Stimulated activated effector memory CD8-positive, alpha-beta T cell treated with anti-CD3 and anti-CD28 coated beads, Interleukin-12 subunit alpha, Interleukin-12 subunit beta, amount 100 ng/mL, for 72 hours (primary cell): ENCODE results near the gene CLTCL1.

ENCODE experiments used
- ATAC-seq: fragments of 150-1000 bp; cut with Tn5 transposase; 2 replicates; pipeline ENCODE4 v1.10.0; 2021
- DNase-seq, 2 donors: peaks; one replicate each; pipeline ENCODE4 v3.0.0; 2021 to 2022; ENCODE audit warnings: low spot score in 2 of 2
- H3K27ac Mint-ChIP-seq: one replicate; pipeline ENCODE4 v1.8.0; 2022; ENCODE audit warnings: mild to moderate bottlenecking, mixed read lengths
- H3K36me3 Mint-ChIP-seq: one replicate; pipeline ENCODE4 v1.8.0; 2022; ENCODE audit warnings: mild to moderate bottlenecking, mixed read lengths
- H3K4me1 Mint-ChIP-seq: one replicate; pipeline ENCODE4 v1.8.0; 2022; ENCODE audit warnings: mixed read lengths
- H3K4me3 Mint-ChIP-seq: one replicate; pipeline ENCODE4 v1.8.0; 2022; ENCODE audit warnings: mild to moderate bottlenecking, mixed read lengths
- H3K9me3 Mint-ChIP-seq: one replicate; pipeline ENCODE4 v1.8.0; 2022; ENCODE audit warnings: mixed read lengths

The CLTCL1 gene

GRCh38 chr22:19240813-19241592 lies 50.5 kb downstream of the CLTCL1 start:
- Mint-ChIP-seq H3K4me3 (no peak overlapping the region), H3K27ac (no peak overlapping the region), H3K36me3 (no peaks in the 10 kb centered on the region), H3K4me1 (no peaks in the 10 kb centered on the region), H3K9me3 (no peaks in the 10 kb centered on the region)
- DNase-seq = no peak
- no peak for ATAC-seq

GRCh38 chr22:19239464-19239863 lies 52.1 kb downstream of the CLTCL1 start:
- no peak overlapping the region for H3K27ac Mint-ChIP-seq
- DNase-seq (no peak), ATAC-seq (no peak)
- H3K4me3 Mint-ChIP-seq = no peak overlapping the region
- no peaks in the 10 kb centered on the region for H3K36me3 Mint-ChIP-seq
- H3K9me3 Mint-ChIP-seq = no peaks in the 10 kb centered on the region
- H3K4me1 Mint-ChIP-seq = no peaks in the 10 kb centered on the region

DNA sequence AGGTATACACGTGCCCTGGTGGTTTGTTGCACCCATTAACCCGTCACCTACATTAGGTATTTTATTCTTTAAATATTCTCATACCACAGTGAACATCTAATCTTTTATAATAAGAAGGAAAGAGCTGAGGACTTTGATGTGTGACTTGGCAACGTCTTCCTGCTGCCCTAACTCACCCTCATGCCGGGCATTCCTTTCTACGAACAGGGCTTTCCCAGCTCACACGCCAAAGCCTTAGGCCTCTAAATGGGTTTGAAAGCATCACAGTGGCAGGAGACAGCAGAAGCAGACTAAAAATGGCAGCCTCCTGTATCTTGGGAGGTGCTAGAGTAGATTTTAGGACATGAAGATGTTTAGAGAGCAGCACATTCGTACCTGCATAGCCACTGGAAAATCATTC lies 52.6 kb downstream of the CLTCL1 start:
- DNase-seq (no peak), ATAC-seq (no peak)
- no peaks in the 10 kb centered on the region for H3K4me1 Mint-ChIP-seq
- no peak overlapping the region for H3K4me3 Mint-ChIP-seq
- no peaks in the 10 kb centered on the region for H3K9me3 Mint-ChIP-seq
- H3K27ac Mint-ChIP-seq = no peak overlapping the region
- H3K36me3 Mint-ChIP-seq = no peaks in the 10 kb centered on the region

- Mint-ChIP-seq H3K27ac (no peak overlapping the region), H3K9me3 (no peaks in the 10 kb centered on the region), H3K36me3 (no peaks in the 10 kb centered on the region), H3K4me1 (no peaks in the 10 kb centered on the region), H3K4me3 (no peak overlapping the region)
- ATAC-seq = no peak
- no peak for DNase-seq
These were observed 55.6 kb downstream of the CLTCL1 start for GRCh38 chr22:19235874-19236273.

DNA sequence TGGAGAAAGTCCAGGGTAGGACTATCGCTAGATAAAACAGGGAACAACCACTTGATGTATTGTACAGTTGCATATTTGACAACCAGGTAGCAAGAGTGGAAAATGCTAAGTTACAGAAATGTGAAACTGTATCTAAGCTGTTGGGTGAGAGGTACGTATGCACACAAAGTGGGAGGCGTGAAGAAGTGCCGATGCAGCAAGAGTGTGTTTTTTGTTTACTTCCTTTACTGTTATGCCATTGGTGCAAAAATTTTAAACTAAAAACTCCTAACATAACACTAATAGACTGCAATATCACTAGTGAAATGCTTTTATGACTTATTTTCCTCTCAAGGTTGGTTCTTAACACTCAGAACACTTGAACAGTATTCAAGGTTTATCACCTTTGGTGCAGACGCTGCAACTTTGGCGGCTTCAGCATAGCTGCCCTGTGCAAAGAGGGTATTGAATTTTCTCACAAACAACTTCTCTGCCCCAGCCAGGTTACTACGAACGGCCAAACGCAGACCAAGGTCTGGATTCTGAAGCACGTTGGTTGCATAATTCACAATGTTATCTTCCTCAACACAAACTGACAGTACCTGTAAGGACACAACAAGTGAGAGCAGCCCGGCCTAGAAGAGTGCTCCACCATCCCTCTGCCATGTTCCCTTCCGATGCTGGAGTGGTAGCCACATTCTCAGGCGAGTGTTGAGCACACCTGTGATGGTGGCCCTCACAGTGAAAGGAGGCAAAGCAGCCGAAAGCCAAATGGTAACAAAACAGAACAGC lies 57.2 kb downstream of the CLTCL1 start:
- H3K27ac Mint-ChIP-seq = no peak overlapping the region
- DNase-seq (no peak), ATAC-seq (no peak)
- H3K36me3 Mint-ChIP-seq = no peaks in the 10 kb centered on the region
- no peaks in the 10 kb centered on the region for H3K4me1 Mint-ChIP-seq
- H3K4me3 Mint-ChIP-seq = no peak overlapping the region
- no peaks in the 10 kb centered on the region for H3K9me3 Mint-ChIP-seq

DNA sequence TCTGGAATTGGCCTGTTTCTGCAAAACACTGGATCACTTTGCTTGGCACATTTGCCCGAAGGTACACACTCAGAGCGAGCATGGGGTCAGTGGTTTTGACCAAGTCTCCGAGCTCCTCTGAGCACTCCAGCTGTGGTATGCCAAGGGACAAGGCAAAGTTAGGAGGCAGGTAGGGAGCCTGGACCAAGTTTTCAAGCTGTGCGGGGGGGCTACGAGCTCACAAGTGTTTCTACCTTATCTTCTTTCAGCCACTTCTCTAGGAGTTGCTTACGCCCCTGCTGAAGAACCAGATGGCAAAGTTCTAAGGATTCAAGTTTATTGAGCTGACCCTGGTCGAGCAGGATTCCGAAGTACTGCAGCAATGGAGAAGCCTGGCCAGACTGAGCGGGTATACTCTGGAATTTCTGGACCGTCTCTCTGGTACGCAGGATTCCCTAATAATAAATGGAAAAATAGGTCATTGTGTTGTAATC lies 58.3 kb downstream of the CLTCL1 start:
- H3K9me3 Mint-ChIP-seq = no peaks in the 10 kb centered on the region
- H3K36me3 Mint-ChIP-seq = no peaks in the 10 kb centered on the region
- no peak overlapping the region for H3K27ac Mint-ChIP-seq
- no peak for ATAC-seq
- H3K4me3 Mint-ChIP-seq = no peak overlapping the region
- no peak for DNase-seq
- H3K4me1 Mint-ChIP-seq = no peaks in the 10 kb centered on the region

- no peak overlapping the region for H3K4me3 Mint-ChIP-seq
- no peak for ATAC-seq
- H3K36me3 Mint-ChIP-seq = no peaks in the 10 kb centered on the region
- no peak for DNase-seq
- no peaks in the 10 kb centered on the region for H3K4me1 Mint-ChIP-seq
- H3K27ac Mint-ChIP-seq = no peak overlapping the region
- H3K9me3 Mint-ChIP-seq = no peaks in the 10 kb centered on the region
These were observed 58.9 kb downstream of the CLTCL1 start for GRCh38 chr22:19232623-19233022.

GRCh38 chr22:19231986-19232385 lies 59.5 kb downstream of the CLTCL1 start:
- no peak overlapping the region for H3K4me3 Mint-ChIP-seq
- H3K4me1 Mint-ChIP-seq = no peaks in the 10 kb centered on the region
- no peak for DNase-seq
- H3K36me3 Mint-ChIP-seq = no peaks in the 10 kb centered on the region
- ATAC-seq = no peak
- H3K27ac Mint-ChIP-seq = no peak overlapping the region
- no peaks in the 10 kb centered on the region for H3K9me3 Mint-ChIP-seq

DNA sequence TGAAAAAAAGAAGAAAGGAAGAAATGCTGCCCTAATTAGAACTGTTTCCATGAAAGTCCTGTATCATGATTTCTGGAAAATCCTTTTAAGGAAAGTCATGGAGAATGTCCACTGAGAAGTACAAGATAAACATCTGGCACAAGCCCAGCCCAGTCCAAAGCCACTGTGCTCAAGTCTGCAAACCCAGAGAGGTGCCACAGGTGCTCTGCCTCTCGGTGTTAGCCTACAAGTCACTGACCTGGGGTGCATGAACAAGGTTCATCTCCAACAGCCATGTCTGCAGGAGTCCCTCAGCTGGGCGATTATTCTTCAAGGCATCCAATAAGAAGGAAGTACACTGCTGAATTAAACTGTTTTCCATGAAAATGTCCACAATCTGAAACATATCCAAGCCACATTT lies 61.9 kb downstream of the CLTCL1 start:
- H3K9me3 Mint-ChIP-seq = no peaks in the 10 kb centered on the region
- ATAC-seq (no peak), DNase-seq (no peak)
- no peaks in the 10 kb centered on the region for H3K36me3 Mint-ChIP-seq
- no peak overlapping the region for H3K4me3 Mint-ChIP-seq
- no peaks in the 10 kb centered on the region for H3K4me1 Mint-ChIP-seq
- no peak overlapping the region for H3K27ac Mint-ChIP-seq

DNA sequence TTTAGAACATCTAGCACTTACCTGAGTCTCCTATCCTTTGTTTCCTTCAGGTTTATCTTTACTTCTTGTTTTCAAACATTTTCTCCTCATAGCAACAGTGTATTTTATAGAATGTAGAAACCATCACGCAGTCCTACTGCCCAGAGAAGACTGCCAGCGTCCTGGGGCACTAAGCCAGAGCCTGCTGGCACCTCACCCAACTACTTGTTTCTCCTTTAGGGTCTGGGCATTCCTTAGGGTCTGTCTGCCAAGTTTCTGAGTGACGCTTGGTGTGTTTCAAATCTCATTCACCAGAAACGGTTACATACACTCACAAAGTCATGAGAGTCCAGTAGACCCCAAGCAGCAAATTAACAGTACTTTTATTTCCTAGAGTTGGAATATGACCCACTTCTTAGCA lies 63.3 kb downstream of the CLTCL1 start:
- no peaks in the 10 kb centered on the region for H3K4me1 Mint-ChIP-seq
- ATAC-seq (no peak), DNase-seq (no peak)
- H3K36me3 Mint-ChIP-seq = no peaks in the 10 kb centered on the region
- H3K4me3 Mint-ChIP-seq = no peak overlapping the region
- peak overlapping the region; percentile 40 for H3K27ac Mint-ChIP-seq
- H3K9me3 Mint-ChIP-seq = no peaks in the 10 kb centered on the region

DNA sequence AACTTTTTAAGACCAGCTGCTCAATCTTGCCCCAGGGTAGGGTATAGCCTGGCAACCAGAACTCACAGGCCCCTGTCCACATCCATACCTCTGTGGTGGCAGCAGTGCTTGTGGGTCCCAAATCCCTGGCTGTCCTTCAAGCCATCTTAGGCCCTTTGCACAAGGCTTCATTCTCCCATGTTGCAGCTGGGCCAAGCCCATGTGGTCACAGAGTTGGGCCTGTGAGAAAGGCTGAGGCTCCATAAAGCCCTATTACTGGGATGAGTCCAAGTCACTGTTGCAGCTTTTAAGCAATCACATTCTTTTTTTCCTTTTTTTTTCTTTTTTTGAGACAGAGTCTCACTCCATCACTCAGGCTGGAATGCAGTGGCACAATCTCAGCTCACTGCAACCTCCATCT lies 65.1 kb downstream of the CLTCL1 start:
- H3K4me3 Mint-ChIP-seq = no peak overlapping the region
- no peak for ATAC-seq
- no peaks in the 10 kb centered on the region for H3K9me3 Mint-ChIP-seq

DNA sequence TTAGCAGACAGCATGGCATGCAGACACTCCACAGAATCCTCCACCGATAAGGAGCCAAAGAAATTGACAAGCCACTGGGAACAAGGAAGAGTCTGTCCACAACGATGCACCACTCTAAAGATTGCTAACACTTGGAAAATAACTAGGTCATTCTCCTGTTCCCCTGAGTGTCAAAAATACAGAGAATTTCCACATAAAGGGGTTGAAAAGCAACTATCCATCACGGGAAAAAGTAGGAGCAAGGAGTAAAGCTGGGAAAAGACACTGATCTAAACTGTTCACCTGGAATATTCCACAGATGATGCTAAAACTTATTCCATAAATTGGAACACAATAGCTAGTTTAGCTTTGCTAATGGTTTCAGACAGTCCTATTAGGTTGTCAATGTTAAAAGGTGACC lies 66.0 kb downstream of the CLTCL1 start:
- Mint-ChIP-seq H3K4me3 (no peak overlapping the region), H3K36me3 (no peaks in the 10 kb centered on the region), H3K4me1 (no peaks in the 10 kb centered on the region), H3K9me3 (no peaks in the 10 kb centered on the region), H3K27ac (no peak overlapping the region)
- ATAC-seq (no peak), DNase-seq (no peak)

More for the DNA sequence above, 65.1 kb downstream of the CLTCL1 start:
- no peak for DNase-seq
- Mint-ChIP-seq H3K36me3 (no peaks in the 10 kb centered on the region), H3K4me1 (no peaks in the 10 kb centered on the region), H3K27ac (no peak overlapping the region)

GRCh38 chr22:19224985-19225384 lies 66.5 kb downstream of the CLTCL1 start:
- Mint-ChIP-seq H3K36me3 (no peaks in the 10 kb centered on the region), H3K9me3 (no peaks in the 10 kb centered on the region), H3K4me1 (no peaks in the 10 kb centered on the region), H3K4me3 (no peak overlapping the region), H3K27ac (no peak overlapping the region)
- ATAC-seq (no peak), DNase-seq (no peak)

- no peak overlapping the region for H3K27ac Mint-ChIP-seq
- DNase-seq (no peak), ATAC-seq (no peak)
- no peaks in the 10 kb centered on the region for H3K36me3 Mint-ChIP-seq
- H3K9me3 Mint-ChIP-seq = no peaks in the 10 kb centered on the region
- H3K4me1 Mint-ChIP-seq = no peaks in the 10 kb centered on the region
- H3K4me3 Mint-ChIP-seq = no peak overlapping the region
These were observed 67.0 kb downstream of the CLTCL1 start for GRCh38 chr22:19224557-19224956.

DNA sequence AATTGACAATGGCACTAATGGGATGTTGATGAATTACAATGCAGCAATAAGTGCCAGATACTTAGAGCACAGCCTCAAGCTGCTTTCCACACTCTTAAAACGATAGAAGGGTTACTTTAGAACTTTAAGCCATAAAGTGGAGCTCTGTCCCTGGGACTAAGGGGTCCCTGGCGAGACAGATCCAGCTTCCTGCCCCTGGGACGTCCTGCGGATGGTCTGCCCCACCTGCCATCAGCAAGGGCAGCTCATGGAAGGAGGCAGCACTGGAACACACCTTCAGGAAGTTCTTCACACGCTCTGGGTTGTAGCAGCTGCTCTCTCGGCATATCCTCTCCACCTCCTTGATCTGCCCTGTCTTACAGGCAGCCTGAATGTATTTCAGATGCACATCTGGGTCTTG lies 67.9 kb downstream of the CLTCL1 start:
- ATAC-seq (no peak), DNase-seq (no peak)
- no peaks in the 10 kb centered on the region for H3K9me3 Mint-ChIP-seq
- H3K4me3 Mint-ChIP-seq = no peak overlapping the region
- no peak overlapping the region for H3K27ac Mint-ChIP-seq
- H3K36me3 Mint-ChIP-seq = no peaks in the 10 kb centered on the region
- no peaks in the 10 kb centered on the region for H3K4me1 Mint-ChIP-seq

- no peaks in the 10 kb centered on the region for H3K4me1 Mint-ChIP-seq
- ATAC-seq (no peak), DNase-seq (no peak)
- no peak overlapping the region for H3K27ac Mint-ChIP-seq
- no peaks in the 10 kb centered on the region for H3K9me3 Mint-ChIP-seq
- H3K36me3 Mint-ChIP-seq = no peaks in the 10 kb centered on the region
- H3K4me3 Mint-ChIP-seq = no peak overlapping the region
These were observed 68.4 kb downstream of the CLTCL1 start for GRCh38 chr22:19223110-19223509.
